OCI-LY1 (cell line): Measurements from ENCODE around the gene ABLIM3.

ENCODE experiments used
- H2AFZ ChIP-seq: fragments of 200-600 bp; sonication (generic), shearing (Covaris generic); 2 replicates; pipeline ENCODE4 v1.6.0; 2014; ENCODE audit warnings: antibody characterized with exemption, mild to moderate bottlenecking, low read length
- H3F3A ChIP-seq: fragments of 200-600 bp; sonication (generic), shearing (Covaris generic); 2 replicates; pipeline ENCODE4 v1.6.0; 2014; ENCODE audit warnings: mild to moderate bottlenecking, antibody characterized with exemption, low read length, moderate library complexity; ENCODE audit not compliant: insufficient read depth
- H3K27ac ChIP-seq: fragments of 200-600 bp; sonication (generic); 2 replicates; pipeline ENCODE4 v1.5.1; 2014; ENCODE audit warnings: low read length, mixed run types, mild to moderate bottlenecking, low read depth; ENCODE audit not compliant: poor library complexity, severe bottlenecking
- H3K27me3 ChIP-seq: fragments of 200-600 bp; sonication (generic); 2 replicates; pipeline ENCODE4 v1.6.0; 2014; ENCODE audit warnings: antibody characterized with exemption, mild to moderate bottlenecking, low read length, moderate library complexity; ENCODE audit not compliant: insufficient read depth
- H3K36me3 ChIP-seq: fragments of 200-600 bp; sonication (generic); 2 replicates; pipeline ENCODE4 v1.6.1; 2014; ENCODE audit warnings: mild to moderate bottlenecking, antibody characterized with exemption, low read length, moderate library complexity, mixed read lengths; ENCODE audit not compliant: insufficient read depth
- H3K4me1 ChIP-seq: fragments of 200-600 bp; sonication (generic); 2 replicates; pipeline ENCODE4 v1.5.1; 2014; ENCODE audit warnings: mild to moderate bottlenecking, low read length, moderate library complexity; ENCODE audit not compliant: insufficient read depth, severe bottlenecking
- H3K4me2 ChIP-seq: fragments of 200-600 bp; sonication (generic), shearing (Covaris generic); 2 replicates; pipeline ENCODE4 v1.6.1; 2014; ENCODE audit warnings: low read length
- H3K4me3 ChIP-seq: fragments of 200-600 bp; sonication (generic); 2 replicates; pipeline ENCODE4 v1.5.1; 2014; ENCODE audit warnings: low read length, low read depth, mild to moderate bottlenecking, mixed read lengths; ENCODE audit not compliant: poor library complexity, severe bottlenecking
- H3K79me2 ChIP-seq: fragments of 200-600 bp; shearing (Covaris generic); 2 replicates; pipeline ENCODE4 v1.6.1; 2016; ENCODE audit warnings: mixed run types, low read length, mixed read lengths; ENCODE audit not compliant: insufficient read depth
- H3K9ac ChIP-seq: fragments of 200-600 bp; sonication (generic), shearing (Covaris generic); 2 replicates; pipeline ENCODE4 v1.6.1; 2014; ENCODE audit warnings: mild to moderate bottlenecking, low read length, mixed read lengths
- H3K9me2 ChIP-seq: fragments of 200-600 bp; sonication (generic), shearing (Covaris generic); 2 replicates; pipeline ENCODE4 v1.6.1; 2014; ENCODE audit warnings: low read depth, mild to moderate bottlenecking, low read length, mixed read lengths
- H3K9me3 ChIP-seq: fragments of 200-600 bp; shearing (Covaris generic); 2 replicates; pipeline ENCODE4 v1.6.1; 2014; ENCODE audit warnings: low read length, mixed read lengths
- H4K20me1 ChIP-seq: fragments of 200-600 bp; sonication (generic), shearing (Covaris generic); 2 replicates; pipeline ENCODE4 v1.6.0; 2016; ENCODE audit warnings: mild to moderate bottlenecking, low read length; ENCODE audit not compliant: insufficient read depth
- EZH2 ChIP-seq: fragments of 200-600 bp; sonication (generic), shearing (Covaris generic); IDR thresholded peaks from 2 replicates; pipeline ENCODE4 v1.8.0; 2017; ENCODE audit warnings: borderline replicate concordance, mixed run types, mild to moderate bottlenecking, antibody characterized with exemption, low read length, moderate library complexity, mixed read lengths
- TF ChIP-seq, protein P1 (sequence below): fragments of 200-600 bp; sonication (generic), shearing (Covaris generic); IDR thresholded peaks from 2 replicates; pipeline ENCODE4 v1.5.1; 2017; ENCODE audit warnings: mild to moderate bottlenecking, antibody characterized with exemption, low read length, moderate library complexity, mixed read lengths

ABLIM3 gene

GRCh38 chr5:149153193-149153750, 12.0 kb downstream of the ABLIM3 start:
- TF ChIP-seq, protein P1, sequence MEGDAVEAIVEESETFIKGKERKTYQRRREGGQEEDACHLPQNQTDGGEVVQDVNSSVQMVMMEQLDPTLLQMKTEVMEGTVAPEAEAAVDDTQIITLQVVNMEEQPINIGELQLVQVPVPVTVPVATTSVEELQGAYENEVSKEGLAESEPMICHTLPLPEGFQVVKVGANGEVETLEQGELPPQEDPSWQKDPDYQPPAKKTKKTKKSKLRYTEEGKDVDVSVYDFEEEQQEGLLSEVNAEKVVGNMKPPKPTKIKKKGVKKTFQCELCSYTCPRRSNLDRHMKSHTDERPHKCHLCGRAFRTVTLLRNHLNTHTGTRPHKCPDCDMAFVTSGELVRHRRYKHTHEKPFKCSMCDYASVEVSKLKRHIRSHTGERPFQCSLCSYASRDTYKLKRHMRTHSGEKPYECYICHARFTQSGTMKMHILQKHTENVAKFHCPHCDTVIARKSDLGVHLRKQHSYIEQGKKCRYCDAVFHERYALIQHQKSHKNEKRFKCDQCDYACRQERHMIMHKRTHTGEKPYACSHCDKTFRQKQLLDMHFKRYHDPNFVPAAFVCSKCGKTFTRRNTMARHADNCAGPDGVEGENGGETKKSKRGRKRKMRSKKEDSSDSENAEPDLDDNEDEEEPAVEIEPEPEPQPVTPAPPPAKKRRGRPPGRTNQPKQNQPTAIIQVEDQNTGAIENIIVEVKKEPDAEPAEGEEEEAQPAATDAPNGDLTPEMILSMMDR, result no peak
- TF ChIP-seq EZH2, result no peak
- no peaks in the 10 kb centered on the region for H3K79me2 ChIP-seq
- no peaks in the 10 kb centered on the region for H3F3A ChIP-seq
- H3K27me3 ChIP-seq, result 0 out of 2 replicates have a peak, but pooled peaks cover 3% of the 10 kb centered on the region
- H2AFZ ChIP-seq, result no peak overlapping the region
- no peaks in the 10 kb centered on the region for H3K4me1 ChIP-seq
- no peaks in the 10 kb centered on the region for H3K36me3 ChIP-seq
- no peaks in the 10 kb centered on the region for H3K9me2 ChIP-seq
- H3K4me3 ChIP-seq, result no peak overlapping the region
- no peaks in the 10 kb centered on the region for H4K20me1 ChIP-seq
- H3K9ac ChIP-seq, result no peak overlapping the region
- no peak overlapping the region for H3K27ac ChIP-seq
- no peak overlapping the region for H3K4me2 ChIP-seq
- no peaks in the 10 kb centered on the region for H3K9me3 ChIP-seq

DNA sequence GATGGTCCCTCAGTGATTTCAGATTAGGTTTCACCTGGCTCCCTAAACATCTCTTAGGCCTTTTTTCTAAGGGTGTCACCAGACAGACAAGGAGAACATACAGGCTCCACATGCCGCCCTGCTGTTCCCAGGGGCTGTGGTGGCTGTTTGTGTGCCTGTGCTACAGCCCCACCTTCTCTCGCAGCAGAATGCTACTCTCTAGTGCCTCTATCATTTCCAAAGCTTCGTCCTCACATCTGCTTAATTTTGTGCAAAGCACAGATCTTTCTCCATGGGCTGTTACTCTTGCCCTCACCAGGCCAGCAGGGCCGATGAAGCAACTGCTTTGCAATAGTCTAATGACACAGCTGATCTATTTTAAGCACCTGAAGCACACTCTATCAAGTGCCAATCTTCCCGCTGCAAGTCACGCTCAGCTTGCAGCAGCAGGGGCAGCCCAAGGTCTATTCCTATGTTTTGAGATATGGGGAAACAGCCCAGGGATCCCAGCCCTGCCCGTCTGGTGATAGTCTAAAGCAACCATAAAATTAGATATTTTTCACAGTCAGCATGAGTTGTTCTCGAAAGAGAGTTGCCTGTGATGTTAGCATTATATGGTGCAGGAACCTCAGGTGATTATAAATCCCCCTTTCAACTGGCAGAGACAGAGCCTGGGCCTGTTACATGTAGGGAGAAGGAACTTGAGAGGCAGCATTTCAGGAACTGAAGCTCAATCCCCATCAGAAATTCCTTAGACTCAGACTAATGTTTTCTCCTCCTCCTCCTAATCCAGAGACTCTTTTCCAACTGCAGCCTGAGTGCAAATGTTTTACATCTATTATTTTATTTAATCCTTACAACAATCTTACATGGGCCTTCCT, 12.7 kb downstream of the ABLIM3 start:
- H3F3A ChIP-seq, result no peaks in the 10 kb centered on the region
- H4K20me1 ChIP-seq, result no peaks in the 10 kb centered on the region
- no peak overlapping the region for H3K4me3 ChIP-seq
- 0 out of 2 replicates have a peak, but pooled peaks cover 5% of the 10 kb centered on the region for H3K27me3 ChIP-seq
- H3K4me2 ChIP-seq, result no peak overlapping the region
- no peaks in the 10 kb centered on the region for H3K9me3 ChIP-seq
- H3K9ac ChIP-seq, result no peak overlapping the region
- H3K36me3 ChIP-seq, result no peaks in the 10 kb centered on the region
- H3K79me2 ChIP-seq, result no peaks in the 10 kb centered on the region
- H3K4me1 ChIP-seq, result no peaks in the 10 kb centered on the region
- TF ChIP-seq, protein P1, result no peak
- no peak for TF ChIP-seq EZH2
- H2AFZ ChIP-seq, result no peak overlapping the region
- H3K27ac ChIP-seq, result no peak overlapping the region
- H3K9me2 ChIP-seq, result no peaks in the 10 kb centered on the region

DNA sequence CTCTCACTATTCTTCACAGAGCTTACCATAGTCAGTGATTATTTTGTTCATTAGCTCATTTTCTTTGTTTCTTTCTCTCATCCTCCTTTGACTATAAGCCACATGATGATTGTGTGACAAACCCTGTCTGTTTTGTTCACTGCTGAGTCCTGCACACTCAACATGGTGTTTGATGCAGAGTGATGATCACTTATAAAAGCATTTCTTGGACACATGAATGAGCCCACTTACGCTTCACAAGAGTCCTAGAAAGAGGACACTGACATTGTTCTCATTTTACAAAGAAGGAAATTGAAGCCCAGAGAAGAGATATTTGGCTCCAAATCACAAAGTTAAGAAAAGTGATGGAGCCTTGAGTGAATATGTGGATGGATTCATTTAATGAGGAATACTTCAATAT, 13.4 kb downstream of the ABLIM3 start:
- Histone ChIP-seq H3K4me1 (no peaks in the 10 kb centered on the region), H4K20me1 (no peaks in the 10 kb centered on the region), H3K4me2 (no peak overlapping the region), H2AFZ (no peak overlapping the region), H3K9ac (no peak overlapping the region), H3K4me3 (no peak overlapping the region), H3F3A (no peaks in the 10 kb centered on the region), H3K79me2 (no peaks in the 10 kb centered on the region), H3K36me3 (no peaks in the 10 kb centered on the region), H3K9me3 (no peaks in the 10 kb centered on the region), H3K27me3 (0 out of 2 replicates have a peak, but pooled peaks cover 7% of the 10 kb centered on the region), H3K27ac (no peak overlapping the region), H3K9me2 (no peaks in the 10 kb centered on the region)
- TF ChIP-seq, protein P1, result no peak
- TF ChIP-seq EZH2, result no peak
